Neural cell (in vitro differentiated cells): Measurements from ENCODE around the gene FBLN2. TPM values are rescaled to one million over a fixed set of nuclear protein-coding genes. Genes with fewer than 3 reads are reported as not detected.
A peak's percentile ranks its signal among the peaks of the same experiment; 100 is the strongest.

ENCODE experiments used
- H2AFZ ChIP-seq: fragments of 200-600, 300-800 bp; sonication (generic), shearing (Covaris generic); 2 replicates; pipeline ENCODE4 v1.6.0; 2014; ENCODE audit warnings: low read depth, mild to moderate bottlenecking, antibody characterized with exemption, low read length, moderate library complexity
- H3F3A ChIP-seq: fragments of 200-600 bp; shearing (Covaris generic); 2 replicates; pipeline ENCODE4 v1.6.1; 2016; ENCODE audit warnings: mild to moderate bottlenecking, moderate library complexity, mixed read lengths, antibody characterized with exemption, low read length; ENCODE audit not compliant: insufficient read depth, poor library complexity, severe bottlenecking
- H3K27ac ChIP-seq: fragments of 200-600, 300-800 bp; sonication (generic), shearing (Covaris generic); 2 replicates; pipeline ENCODE4 v1.5.1; 2014; ENCODE audit warnings: mild to moderate bottlenecking, low read length, moderate library complexity
- H3K27me3 ChIP-seq: fragments of 300-800, 200-600 bp; sonication (generic), shearing (Covaris generic); 2 replicates; pipeline ENCODE4 v1.6.0; 2014; ENCODE audit warnings: mild to moderate bottlenecking, low read depth, low read length, moderate library complexity; ENCODE audit not compliant: insufficient read depth
- H3K36me3 ChIP-seq: fragments of 300-800, 200-600 bp; sonication (generic), shearing (Covaris generic); 2 replicates; pipeline ENCODE4 v1.5.1; 2014; ENCODE audit warnings: mild to moderate bottlenecking, antibody characterized with exemption, low read length, moderate library complexity; ENCODE audit not compliant: insufficient read depth
- H3K4me2 ChIP-seq: fragments of 300-800, 200-600 bp; sonication (generic), shearing (Covaris generic); 2 replicates; pipeline ENCODE4 v1.6.0; 2014; ENCODE audit warnings: mild to moderate bottlenecking, low read length
- H3K4me3 ChIP-seq: fragments of 300-800, 200-600 bp; sonication (generic), shearing (Covaris generic); 2 replicates; pipeline ENCODE4 v1.5.1; 2014; ENCODE audit warnings: mild to moderate bottlenecking, low read length, moderate library complexity
- H3K79me2 ChIP-seq: fragments of 200-600 bp; shearing (Covaris generic); replicated peaks from 2 replicates; pipeline ENCODE4 v1.6.0; 2014; ENCODE audit warnings: mild to moderate bottlenecking, low read length, moderate library complexity; ENCODE audit not compliant: insufficient read depth
- H3K9ac ChIP-seq: fragments of 300-800, 200-600 bp; sonication (generic), shearing (Covaris generic); 2 replicates; pipeline ENCODE4 v1.6.1; 2016; ENCODE audit warnings: mild to moderate bottlenecking, low read length, mixed read lengths
- H3K9me2 ChIP-seq: fragments of 200-600 bp; shearing (Covaris generic); 2 replicates; pipeline ENCODE4 v1.6.1; 2016; ENCODE audit warnings: mild to moderate bottlenecking, low read length, mixed read lengths; ENCODE audit not compliant: insufficient read depth
- H3K9me3 ChIP-seq: fragments of 200-600, 300-800 bp; sonication (generic), shearing (Covaris generic); 2 replicates; pipeline ENCODE4 v1.6.1; 2016; ENCODE audit warnings: mild to moderate bottlenecking, mixed run types, low read length, moderate library complexity, mixed read lengths
- H4K20me1 ChIP-seq: fragments of 200-600 bp; shearing (Covaris generic); 2 replicates; pipeline ENCODE4 v1.6.1; 2016; ENCODE audit warnings: mild to moderate bottlenecking, mixed run types; ENCODE audit not compliant: insufficient read depth
- CTCF ChIP-seq: fragments of 450-650 bp; IDR thresholded peaks from 2 replicates; pipeline ENCODE4 v1.5.1; 2014; ENCODE audit warnings: antibody characterized with exemption, mild to moderate bottlenecking, moderate library complexity; ENCODE audit not compliant: poor library complexity, severe bottlenecking
- EP300 ChIP-seq: fragments of 450-650 bp; conservative IDR thresholded peaks from 2 replicates; pipeline ENCODE4 v1.6.1; 2014; ENCODE audit warnings: antibody characterized with exemption, mild to moderate bottlenecking, moderate library complexity; ENCODE audit not compliant: poor library complexity, severe bottlenecking
- EZH2 ChIP-seq: fragments of 200-600, 300-800 bp; shearing (Covaris generic), sonication (generic); IDR thresholded peaks from 2 replicates; pipeline ENCODE4 v1.6.1; 2014; ENCODE audit warnings: antibody characterized with exemption, low read length, borderline replicate concordance, mild to moderate bottlenecking; ENCODE audit not compliant: insufficient read depth, poor library complexity, severe bottlenecking
- MXI1 ChIP-seq: fragments of 450-650 bp; conservative IDR thresholded peaks from 2 replicates; pipeline ENCODE4 v1.6.1; 2014; ENCODE audit warnings: antibody characterized with exemption, mild to moderate bottlenecking; ENCODE audit not compliant: poor library complexity, severe bottlenecking
- POLR2AphosphoS5 ChIP-seq: IDR thresholded peaks from 2 replicates; pipeline ENCODE4 v1.6.1; 2012
- RAD21 ChIP-seq: fragments of 450-650 bp; conservative IDR thresholded peaks from 2 replicates; pipeline ENCODE4 v1.6.1; 2014; ENCODE audit warnings: antibody characterized with exemption, mild to moderate bottlenecking, moderate library complexity
- REST ChIP-seq: IDR thresholded peaks from 2 replicates; pipeline ENCODE4 v1.6.1; 2012; ENCODE audit warnings: borderline replicate concordance
- SMC3 ChIP-seq: fragments of 450-650 bp; conservative IDR thresholded peaks from 2 replicates; pipeline ENCODE4 v1.6.1; 2014; ENCODE audit warnings: antibody characterized with exemption, mild to moderate bottlenecking, moderate library complexity; ENCODE audit not compliant: poor library complexity
- TAF1 ChIP-seq: IDR thresholded peaks from 2 replicates; pipeline ENCODE4 v1.6.1; 2012; ENCODE audit warnings: low read depth
- polyA plus RNA-seq: library from polyadenylated mRNA; depleted of rRNA; stranded (reverse); fragments of >200 nt; gene quantifications from 2 replicates; pipeline ENCODE4 v1.2.3, GENCODE V29; 2014

Gene FBLN2
- polyA plus RNA-seq, 1 donor from 2014 or later, result 0.37 TPM

GRCh38 chr3:13684854-13685253 is 135.9 kb downstream of the FBLN2 start:
- TF ChIP-seq EP300 (no peak), MXI1 (no peak)
- Histone ChIP-seq H4K20me1 (no peaks in the 10 kb centered on the region), H3K79me2 (no peaks in the 10 kb centered on the region), H2AFZ (no peak overlapping the region), H3K4me2 (no peak overlapping the region), H3K9me2 (no peaks in the 10 kb centered on the region), H3K36me3 (no peaks in the 10 kb centered on the region), H3K4me3 (no peak overlapping the region), H3K27me3 (no peaks in the 10 kb centered on the region), H3F3A (no peaks in the 10 kb centered on the region), H3K9me3 (no peaks in the 10 kb centered on the region), H3K9ac (no peak overlapping the region), H3K27ac (no peak overlapping the region)

- H4K20me1 ChIP-seq, result no peaks in the 10 kb centered on the region
- no peak for TF ChIP-seq CTCF
- no peak for TF ChIP-seq TAF1
- TF ChIP-seq RAD21, result no peak
- no peak for TF ChIP-seq POLR2AphosphoS5
- no peak for TF ChIP-seq EZH2
- TF ChIP-seq REST, result no peak
- no peak for TF ChIP-seq SMC3
- TF ChIP-seq EP300, result no peak
- TF ChIP-seq MXI1, result no peak
- peak overlapping the region; percentile 95 for H3K27ac ChIP-seq
These were observed 136.8 kb downstream of the FBLN2 start for GRCh38 chr3:13685721-13686120.

More at GRCh38 chr3:13685721-13686120, 136.8 kb downstream of the FBLN2 start:
- Histone ChIP-seq H3K79me2 (no peaks in the 10 kb centered on the region), H3K9ac (no peak overlapping the region), H3K27me3 (no peaks in the 10 kb centered on the region), H2AFZ (no peak overlapping the region), H3K36me3 (no peaks in the 10 kb centered on the region), H3K4me3 (no peak overlapping the region), H3K9me2 (no peaks in the 10 kb centered on the region), H3K4me2 (no peak overlapping the region), H3K9me3 (no peaks in the 10 kb centered on the region), H3F3A (no peaks in the 10 kb centered on the region)
